Stimulated activated naive B cell treated with anti-CD40 and anti-IgM and Interleukin-4, amounts not matched to agents 10 μg/mL and 1 μg/mL and 100 μg/mL, for 72 hours (primary cell): Measurements from ENCODE around the gene LRMDA.

Experiments
- ATAC-seq, 2 donors: fragments of 150-1000 bp; cut with Tn5 transposase; replicated peaks; 2 replicates each; pipeline ENCODE4 v1.10.0; 2021; ENCODE audit warnings: moderate library complexity in 1 of 2
- DNase-seq: peaks from one replicate; pipeline ENCODE4 v3.0.0; 2021
- H3K27ac Mint-ChIP-seq: one replicate; pipeline ENCODE4 v1.8.0; 2022; ENCODE audit warnings: mild to moderate bottlenecking, mixed read lengths
- H3K27me3 Mint-ChIP-seq, 2 donors: one replicate each; pipeline ENCODE4 v1.8.0; 2022; ENCODE audit warnings: mixed read lengths in 2 of 2
- H3K36me3 Mint-ChIP-seq, 2 donors: one replicate each; pipeline ENCODE4 v1.8.0; 2022; ENCODE audit warnings: mixed read lengths in 2 of 2, mild to moderate bottlenecking in 1 of 2
- H3K4me1 Mint-ChIP-seq, 2 donors: one replicate each; pipeline ENCODE4 v1.8.0; 2022; ENCODE audit warnings: mixed read lengths in 2 of 2, mild to moderate bottlenecking in 1 of 2
- H3K4me3 Mint-ChIP-seq, 2 donors: one replicate each; pipeline ENCODE4 v1.8.0; 2022; ENCODE audit warnings: mild to moderate bottlenecking in 2 of 2, mixed read lengths in 2 of 2, moderate library complexity in 1 of 2
- H3K9me3 Mint-ChIP-seq, 2 donors: one replicate each; pipeline ENCODE4 v1.8.0; 2022; ENCODE audit warnings: mixed read lengths in 2 of 2, mild to moderate bottlenecking in 1 of 2

The LRMDA gene

GRCh38 chr10:75424571-75424970 is 6.9 kb upstream of the LRMDA start:
- Mint-ChIP-seq H3K27ac (no peak overlapping the region), H3K9me3 (no peaks in the 10 kb centered on the region), H3K4me1 (no peaks in the 10 kb centered on the region), H3K27me3 (peaks cover 19 to 26% of the 10 kb centered on the region in 2 donors), H3K36me3 (no peaks in the 10 kb centered on the region), H3K4me3 (no peak overlapping the region)
- DNase-seq (no peak), ATAC-seq (no peak)

DNA sequence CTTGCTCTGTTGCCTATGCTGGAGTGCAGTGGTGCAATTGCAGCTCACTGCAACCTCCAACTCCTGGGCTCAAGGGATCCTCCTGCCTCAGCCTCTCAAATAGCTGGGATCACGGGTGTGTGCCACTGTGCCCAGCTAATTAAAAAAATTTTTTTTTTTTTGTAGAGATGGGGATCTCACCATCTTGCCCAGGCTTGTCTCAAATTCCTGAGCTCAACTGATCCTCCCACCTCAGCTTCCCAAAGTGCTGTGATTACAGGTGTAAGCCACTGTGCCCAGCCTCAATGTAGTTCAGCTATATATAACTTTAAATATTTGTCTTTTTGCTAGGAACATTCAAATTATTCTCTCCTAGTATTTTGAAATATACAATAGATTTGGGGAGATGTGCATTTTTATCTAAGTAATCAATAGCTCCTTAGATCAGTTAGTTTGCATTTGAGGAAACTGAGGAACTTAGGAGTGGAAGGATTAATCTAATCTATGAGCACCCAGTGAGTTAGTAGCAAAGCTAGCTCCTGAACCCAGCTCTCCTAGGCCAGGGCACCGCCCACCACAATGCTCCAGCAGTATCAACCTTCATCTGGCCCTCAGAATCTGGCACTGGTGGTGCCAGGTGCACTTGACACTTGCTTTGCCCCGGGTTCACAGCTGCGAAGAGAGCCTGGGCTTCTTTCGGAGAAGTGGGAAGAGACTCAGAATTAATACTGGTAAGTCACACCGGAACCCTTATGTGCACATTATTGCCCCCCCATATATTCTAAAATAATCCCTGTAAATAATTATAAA is 5.9 kb upstream of the LRMDA start:
- Mint-ChIP-seq H3K27ac (no peak overlapping the region), H3K4me1 (peaks cover 4 to 5% of the 10 kb centered on the region in 2 donors), H3K4me3 (no peak overlapping the region), H3K36me3 (no peaks in the 10 kb centered on the region), H3K27me3 (peaks cover 28% of the 10 kb centered on the region in 2 donors), H3K9me3 (no peaks in the 10 kb centered on the region)
- no peak for DNase-seq
- ATAC-seq, result no peak

- ATAC-seq (no peak), DNase-seq (no peak)
- peaks cover 34 to 36% of the 10 kb centered on the region in 2 donors for H3K27me3 Mint-ChIP-seq
- no peaks in the 10 kb centered on the region for H3K36me3 Mint-ChIP-seq
- no peak overlapping the region for H3K27ac Mint-ChIP-seq
- no peaks in the 10 kb centered on the region for H3K9me3 Mint-ChIP-seq
- H3K4me3 Mint-ChIP-seq, result no peak overlapping the region
- H3K4me1 Mint-ChIP-seq, result peaks cover 6 to 9% of the 10 kb centered on the region in 2 donors
Observed at GRCh38 chr10:75426880-75427279, 4.5 kb upstream of the LRMDA start.

- H3K9me3 Mint-ChIP-seq, result no peaks in the 10 kb centered on the region
- ATAC-seq (no peak), DNase-seq (no peak)
- no peaks in the 10 kb centered on the region for H3K36me3 Mint-ChIP-seq
- H3K27me3 Mint-ChIP-seq, result peaks cover 44 to 45% of the 10 kb centered on the region in 2 donors
- no peak overlapping the region for H3K27ac Mint-ChIP-seq
- H3K4me3 Mint-ChIP-seq, result no peak overlapping the region
- H3K4me1 Mint-ChIP-seq, result peaks cover 10 to 12% of the 10 kb centered on the region in 2 donors
Observed at GRCh38 chr10:75427951-75428350, 3.5 kb upstream of the LRMDA start.

DNA sequence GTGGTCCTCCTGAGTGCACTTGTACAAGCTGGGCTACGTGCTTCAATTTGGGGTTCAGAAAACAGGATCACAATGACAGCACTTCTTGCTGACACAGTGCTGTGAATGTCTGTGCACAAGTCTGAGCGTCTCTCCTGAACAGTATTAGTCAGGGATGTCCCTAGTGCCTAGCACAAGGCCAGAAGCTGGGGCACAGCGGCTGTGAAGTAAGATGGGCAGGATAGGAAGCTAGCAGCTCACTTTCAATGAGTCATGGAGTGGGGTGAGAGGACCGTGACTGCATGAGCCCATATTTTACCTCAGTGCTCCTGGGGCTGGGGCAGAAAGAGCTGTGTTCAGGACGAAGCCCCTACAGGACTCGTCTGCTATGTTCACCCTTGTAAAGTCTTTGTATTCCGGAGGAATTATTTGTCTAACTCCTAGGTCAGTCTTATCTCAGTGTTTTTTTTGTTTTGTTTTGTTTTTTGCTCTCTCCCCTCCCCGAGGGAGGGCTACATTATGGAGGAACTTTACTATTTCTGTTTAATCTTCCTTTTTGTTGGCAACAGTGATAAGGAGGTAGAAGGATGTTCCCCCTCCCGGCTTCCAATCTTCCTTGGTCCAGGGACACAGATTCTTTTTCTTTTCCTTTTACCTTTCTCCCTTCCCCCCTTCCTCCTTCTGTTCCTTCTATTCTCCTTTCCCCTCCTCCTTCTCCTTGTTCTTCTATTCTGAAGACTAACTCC is 2.8 kb upstream of the LRMDA start:
- Mint-ChIP-seq H3K27ac (no peak overlapping the region), H3K4me1 (peaks cover 10 to 12% of the 10 kb centered on the region in 2 donors), H3K4me3 (no peak overlapping the region), H3K9me3 (no peaks in the 10 kb centered on the region), H3K27me3 (peaks cover 47 to 51% of the 10 kb centered on the region in 2 donors), H3K36me3 (no peaks in the 10 kb centered on the region)
- no peak for ATAC-seq
- DNase-seq, result no peak

GRCh38 chr10:75429159-75429827 is 2.1 kb upstream of the LRMDA start:
- Mint-ChIP-seq H3K27me3 (peaks cover 54 to 58% of the 10 kb centered on the region in 2 donors), H3K27ac (no peak overlapping the region), H3K36me3 (no peaks in the 10 kb centered on the region), H3K4me3 (no peak overlapping the region), H3K4me1 (peaks cover 10 to 12% of the 10 kb centered on the region in 2 donors), H3K9me3 (no peaks in the 10 kb centered on the region)
- ATAC-seq (no peak), DNase-seq (no peak)

DNA sequence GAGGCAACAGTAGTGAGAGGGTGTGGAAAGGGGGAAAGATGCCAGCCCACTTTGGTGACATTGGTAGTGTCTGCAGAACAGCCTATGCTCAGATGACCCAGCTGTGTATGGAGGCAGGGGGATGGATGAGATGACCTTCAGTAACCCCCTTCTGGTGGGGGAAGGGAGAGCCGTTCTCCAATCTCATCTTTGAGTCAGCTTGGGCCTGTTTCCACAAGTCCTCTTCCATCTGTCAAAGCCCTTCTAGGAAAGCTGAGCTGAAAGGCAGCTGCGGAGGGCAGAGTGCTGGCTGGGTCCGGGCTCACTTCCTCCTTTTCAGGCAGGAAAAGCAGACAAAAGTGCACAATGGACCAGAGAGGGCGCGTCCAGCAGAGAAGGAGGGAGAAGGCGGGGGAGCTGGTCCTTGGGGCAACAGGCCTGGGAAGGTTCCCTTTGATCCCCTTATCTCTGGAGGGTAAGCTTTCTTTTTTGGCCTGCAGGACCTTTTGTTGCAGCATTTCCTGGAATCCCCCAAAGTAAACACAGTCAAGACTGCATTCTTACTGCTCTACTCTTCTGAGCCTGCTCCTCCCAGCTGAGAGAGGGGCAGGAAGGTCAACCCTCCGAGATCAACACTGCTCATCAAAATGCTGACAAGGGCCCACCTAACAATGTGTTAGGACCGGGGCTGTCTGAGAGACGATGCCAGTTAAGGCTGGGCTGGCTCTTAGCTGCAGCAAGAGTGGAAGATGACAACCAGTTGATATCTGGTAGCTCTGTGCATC is 1.2 kb upstream of the LRMDA start:
- peaks cover 60 to 62% of the 10 kb centered on the region in 2 donors for H3K27me3 Mint-ChIP-seq
- H3K27ac Mint-ChIP-seq, result no peak overlapping the region

DNA sequence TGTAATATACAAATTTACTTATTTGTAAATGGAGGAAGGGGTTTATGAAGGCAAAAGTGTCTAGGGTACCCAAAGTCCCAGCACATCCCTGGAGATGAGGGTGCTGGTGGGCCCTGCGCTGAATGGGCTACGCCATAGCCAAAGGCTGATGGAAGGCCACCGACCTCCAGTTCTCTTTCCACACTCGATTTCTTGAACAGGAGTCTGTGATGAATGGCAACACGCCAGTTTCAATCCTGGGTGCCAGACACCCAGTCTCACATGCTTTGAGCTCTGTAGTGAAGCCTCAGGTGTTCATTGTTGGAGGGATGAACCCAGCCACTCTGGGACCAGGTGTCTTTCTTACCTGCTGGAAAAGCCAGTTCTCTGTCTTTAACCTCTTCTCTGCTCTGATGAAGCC is 752 bp downstream of the LRMDA start:
- DNase-seq, result no peak
- ATAC-seq, result no peak
- peaks cover 61 to 69% of the 10 kb centered on the region in 2 donors for H3K27me3 Mint-ChIP-seq

More for the DNA sequence above, 1.2 kb upstream of the LRMDA start:
- Mint-ChIP-seq H3K4me3 (peak overlapping the region in 1 of 2 donors; percentile 3), H3K9me3 (no peaks in the 10 kb centered on the region), H3K36me3 (no peaks in the 10 kb centered on the region), H3K4me1 (peaks cover 10 to 12% of the 10 kb centered on the region in 2 donors)
- peak; percentile 19 to 45 for ATAC-seq
- no peak for DNase-seq

DNA sequence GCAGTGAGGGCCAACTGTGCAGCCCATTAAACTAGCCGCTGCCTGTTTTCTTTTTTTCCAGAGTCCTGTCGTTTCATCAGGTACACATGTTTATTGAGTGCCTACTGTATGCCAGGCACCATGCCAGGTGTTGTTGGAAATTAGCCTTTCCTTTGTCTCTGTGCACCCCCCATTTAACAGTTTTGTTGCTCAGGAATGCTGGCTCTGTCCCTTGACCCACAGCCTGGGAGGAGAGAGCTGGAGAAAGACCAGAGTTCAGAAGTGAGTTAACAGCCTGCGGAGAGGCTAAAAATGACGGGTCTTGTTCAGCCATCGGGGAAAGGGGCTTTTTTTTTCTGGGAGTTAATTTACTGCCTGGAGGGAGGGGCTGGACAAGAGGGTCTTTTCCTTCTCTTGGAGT is 1.3 kb downstream of the LRMDA start:
- Mint-ChIP-seq H3K27me3 (peaks cover 61 to 69% of the 10 kb centered on the region in 2 donors), H3K27ac (no peak overlapping the region), H3K4me3 (no peak overlapping the region), H3K4me1 (peaks cover 10 to 12% of the 10 kb centered on the region in 2 donors), H3K9me3 (no peaks in the 10 kb centered on the region), H3K36me3 (no peaks in the 10 kb centered on the region)
- ATAC-seq (no peak), DNase-seq (no peak)

More for the DNA sequence above, 752 bp downstream of the LRMDA start:
- H3K4me3 Mint-ChIP-seq, result no peak overlapping the region
- H3K4me1 Mint-ChIP-seq, result peaks cover 10 to 12% of the 10 kb centered on the region in 2 donors
- H3K36me3 Mint-ChIP-seq, result no peaks in the 10 kb centered on the region
- H3K9me3 Mint-ChIP-seq, result no peaks in the 10 kb centered on the region
- no peak overlapping the region for H3K27ac Mint-ChIP-seq

DNA sequence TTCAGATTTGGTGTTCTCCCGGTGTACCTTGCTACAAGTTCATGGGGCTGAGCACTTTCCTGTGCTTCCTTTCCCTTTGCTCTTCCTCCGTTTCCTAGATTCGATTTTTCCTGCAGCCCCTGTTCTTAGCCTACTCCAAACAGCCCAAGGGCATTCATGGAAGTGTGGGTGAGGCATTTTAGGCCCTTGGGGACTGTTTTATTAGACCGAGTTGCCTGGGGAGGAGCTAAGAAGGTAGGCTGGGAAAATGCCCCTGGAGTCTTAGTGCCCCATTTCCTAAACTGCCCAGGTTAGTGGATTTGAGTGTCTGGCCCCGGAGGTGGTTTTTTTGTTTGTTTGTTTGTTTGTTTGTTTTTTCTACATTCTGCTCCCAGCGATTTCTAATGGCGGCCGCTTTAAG is 1.8 kb downstream of the LRMDA start:
- H3K9me3 Mint-ChIP-seq, result no peaks in the 10 kb centered on the region
- peaks cover 60 to 68% of the 10 kb centered on the region in 2 donors for H3K27me3 Mint-ChIP-seq
- H3K4me1 Mint-ChIP-seq, result peaks cover 10 to 12% of the 10 kb centered on the region in 2 donors
- no peak overlapping the region for H3K4me3 Mint-ChIP-seq
- ATAC-seq (no peak), DNase-seq (no peak)
- no peak overlapping the region for H3K27ac Mint-ChIP-seq
- H3K36me3 Mint-ChIP-seq, result no peaks in the 10 kb centered on the region

GRCh38 chr10:75434291-75434690 is 2.9 kb downstream of the LRMDA start:
- Mint-ChIP-seq H3K4me3 (no peak overlapping the region), H3K27ac (no peak overlapping the region), H3K9me3 (no peaks in the 10 kb centered on the region), H3K27me3 (peaks cover 56 to 65% of the 10 kb centered on the region in 2 donors), H3K36me3 (no peaks in the 10 kb centered on the region), H3K4me1 (peaks cover 10 to 12% of the 10 kb centered on the region in 2 donors)
- DNase-seq (no peak), ATAC-seq (no peak)

- peaks cover 58 to 66% of the 10 kb centered on the region in 2 donors for H3K27me3 Mint-ChIP-seq
- peaks cover 8 to 9% of the 10 kb centered on the region in 2 donors for H3K4me1 Mint-ChIP-seq
- no peak overlapping the region for H3K27ac Mint-ChIP-seq
- no peak overlapping the region for H3K4me3 Mint-ChIP-seq
- ATAC-seq (no peak), DNase-seq (no peak)
- no peaks in the 10 kb centered on the region for H3K9me3 Mint-ChIP-seq
- H3K36me3 Mint-ChIP-seq, result no peaks in the 10 kb centered on the region
Observed at GRCh38 chr10:75435291-75435690, 3.9 kb downstream of the LRMDA start.

- H3K4me3 Mint-ChIP-seq, result no peak overlapping the region
- H3K27me3 Mint-ChIP-seq, result peaks cover 48 to 63% of the 10 kb centered on the region in 2 donors
Observed at GRCh38 chr10:75436896-75437295, 5.5 kb downstream of the LRMDA start.

GRCh38 chr10:75437693-75438092 is 6.3 kb downstream of the LRMDA start:
- Mint-ChIP-seq H3K4me3 (no peak overlapping the region), H3K9me3 (peaks cover 4 to 5% of the 10 kb centered on the region in 2 donors), H3K27ac (no peak overlapping the region), H3K36me3 (peaks cover 0 to 3% of the 10 kb centered on the region in 2 donors), H3K4me1 (no peaks in the 10 kb centered on the region), H3K27me3 (peaks cover 44 to 61% of the 10 kb centered on the region in 2 donors)
- no peak for ATAC-seq
- no peak for DNase-seq

More at GRCh38 chr10:75436896-75437295, 5.5 kb downstream of the LRMDA start:
- no peaks in the 10 kb centered on the region for H3K9me3 Mint-ChIP-seq
- H3K36me3 Mint-ChIP-seq, result no peaks in the 10 kb centered on the region
- no peak overlapping the region for H3K27ac Mint-ChIP-seq
- H3K4me1 Mint-ChIP-seq, result peaks cover 2 to 3% of the 10 kb centered on the region in 2 donors
- no peak for ATAC-seq
- no peak for DNase-seq
